ENCODE data around the gene NFIA.

Gene NFIA

GRCh38 chr1:61397495-61397894, 315.1 kb downstream of the NFIA start:
- Histone ChIP-seq H3K4me1 (ENCODE audit: control insufficient read depth in 1 of 2, insufficient read depth in 2 of 2, low read length in 2 of 2) (no peaks in the 10 kb centered on the region), H4K91ac (ENCODE audit: low read depth, low read length) (no peak overlapping the region), H3K36me3 (ENCODE audit: control insufficient read depth in 1 of 2, insufficient read depth in 2 of 2, low read length in 2 of 2) (no peaks in the 10 kb centered on the region), H4K8ac (ENCODE audit: low read depth, low read length) (no peak overlapping the region), H2BK5ac (ENCODE audit: low read depth, low read length, poor library complexity) (no peak overlapping the region), H2AK5ac (ENCODE audit: low read length) (no peak overlapping the region), H3K9me3 (ENCODE audit: insufficient read depth, low read depth, low read length) (no peaks in the 10 kb centered on the region), H3K23ac (ENCODE audit: low read length) (no peak overlapping the region), H3K9ac (ENCODE audit: low read length) (no peak overlapping the region), H3K18ac (ENCODE audit: low read length) (no peak overlapping the region), H3K4ac (ENCODE audit: low read depth, low read length) (no peak overlapping the region), H3K79me2 (ENCODE audit: control insufficient read depth, insufficient read depth, low read length, poor library complexity) (no peaks in the 10 kb centered on the region), H3K14ac (ENCODE audit: low read length) (no peak overlapping the region), H4K12ac (ENCODE audit: low read depth, low read length) (no peak overlapping the region), H2AFZ (ENCODE audit: insufficient read depth, low read length, poor library complexity) (no peak overlapping the region), H2BK120ac (ENCODE audit: insufficient read depth, low read length, poor library complexity) (no peak overlapping the region), H3K79me1 (ENCODE audit: low read length) (no peaks in the 10 kb centered on the region), H3K27ac (ENCODE audit: low read depth, low read length) (no peak overlapping the region), H3K27me3 (ENCODE audit: insufficient read depth, low read length) (no peaks in the 10 kb centered on the region), H3K4me3 (ENCODE audit: low read depth, low read length) (no peak overlapping the region), H2BK12ac (ENCODE audit: low read length) (no peak overlapping the region), H3K4me2 (ENCODE audit: low read length) (no peak overlapping the region)
- no CpG with 5 or more reads among the region's 6 CpGs for WGBS (ENCODE audit: extremely low coverage, insufficient coverage, insufficient read length)
- no peak for DNase-seq

GRCh38 chr1:61397935-61398334, 315.6 kb downstream of the NFIA start:
- H3K79me1 ChIP-seq (ENCODE audit: low read length): no peaks in the 10 kb centered on the region
- H3K27ac ChIP-seq (ENCODE audit: low read depth, low read length): no peak overlapping the region
- no peaks in the 10 kb centered on the region for H3K4me1 ChIP-seq (ENCODE audit: control insufficient read depth in 1 of 2, insufficient read depth in 2 of 2, low read length in 2 of 2)
- H4K8ac ChIP-seq (ENCODE audit: low read depth, low read length): no peak overlapping the region
- H3K9me3 ChIP-seq (ENCODE audit: insufficient read depth, low read depth, low read length): no peaks in the 10 kb centered on the region
- H2AK5ac ChIP-seq (ENCODE audit: low read length): no peak overlapping the region
- no peak overlapping the region for H2BK12ac ChIP-seq (ENCODE audit: low read length)
- H2BK120ac ChIP-seq (ENCODE audit: insufficient read depth, low read length, poor library complexity): no peak overlapping the region
- no peak overlapping the region for H4K12ac ChIP-seq (ENCODE audit: low read depth, low read length)
- no peak overlapping the region for H3K14ac ChIP-seq (ENCODE audit: low read length)
- H2BK5ac ChIP-seq (ENCODE audit: low read depth, low read length, poor library complexity): no peak overlapping the region
- H3K9ac ChIP-seq (ENCODE audit: low read length): no peak overlapping the region
- H3K4ac ChIP-seq (ENCODE audit: low read depth, low read length): no peak overlapping the region
- no peaks in the 10 kb centered on the region for H3K79me2 ChIP-seq (ENCODE audit: control insufficient read depth, insufficient read depth, low read length, poor library complexity)
- no peaks in the 10 kb centered on the region for H3K27me3 ChIP-seq (ENCODE audit: insufficient read depth, low read length)
- WGBS (ENCODE audit: extremely low coverage, insufficient coverage, insufficient read length): no CpG with 5 or more reads among the region's 3 CpGs
- no peak for DNase-seq
- H4K91ac ChIP-seq (ENCODE audit: low read depth, low read length): no peak overlapping the region
- H3K18ac ChIP-seq (ENCODE audit: low read length): no peak overlapping the region
- H3K4me3 ChIP-seq (ENCODE audit: low read depth, low read length): no peak overlapping the region
- no peak overlapping the region for H3K23ac ChIP-seq (ENCODE audit: low read length)
- H3K36me3 ChIP-seq (ENCODE audit: control insufficient read depth in 1 of 2, insufficient read depth in 2 of 2, low read length in 2 of 2): no peaks in the 10 kb centered on the region
- no peak overlapping the region for H2AFZ ChIP-seq (ENCODE audit: insufficient read depth, low read length, poor library complexity)
- H3K4me2 ChIP-seq (ENCODE audit: low read length): no peak overlapping the region

- Histone ChIP-seq H2AK5ac (ENCODE audit: low read length) (no peak overlapping the region), H3K27ac (ENCODE audit: low read depth, low read length) (no peak overlapping the region), H4K91ac (ENCODE audit: low read depth, low read length) (no peak overlapping the region), H3K36me3 (ENCODE audit: control insufficient read depth in 1 of 2, insufficient read depth in 2 of 2, low read length in 2 of 2) (no peaks in the 10 kb centered on the region), H3K14ac (ENCODE audit: low read length) (no peak overlapping the region), H3K4ac (ENCODE audit: low read depth, low read length) (no peak overlapping the region), H2BK5ac (ENCODE audit: low read depth, low read length, poor library complexity) (no peak overlapping the region), H2AFZ (ENCODE audit: insufficient read depth, low read length, poor library complexity) (no peak overlapping the region), H3K79me2 (ENCODE audit: control insufficient read depth, insufficient read depth, low read length, poor library complexity) (no peaks in the 10 kb centered on the region), H3K79me1 (ENCODE audit: low read length) (no peaks in the 10 kb centered on the region), H3K4me2 (ENCODE audit: low read length) (no peak overlapping the region), H2BK120ac (ENCODE audit: insufficient read depth, low read length, poor library complexity) (no peak overlapping the region), H3K27me3 (ENCODE audit: insufficient read depth, low read length) (no peaks in the 10 kb centered on the region), H3K4me1 (ENCODE audit: control insufficient read depth in 1 of 2, insufficient read depth in 2 of 2, low read length in 2 of 2) (no peaks in the 10 kb centered on the region), H3K18ac (ENCODE audit: low read length) (no peak overlapping the region), H3K9me3 (ENCODE audit: insufficient read depth, low read depth, low read length) (no peaks in the 10 kb centered on the region), H3K4me3 (ENCODE audit: low read depth, low read length) (no peak overlapping the region), H2BK12ac (ENCODE audit: low read length) (no peak overlapping the region), H4K12ac (ENCODE audit: low read depth, low read length) (no peak overlapping the region), H3K9ac (ENCODE audit: low read length) (no peak overlapping the region), H3K23ac (ENCODE audit: low read length) (no peak overlapping the region), H4K8ac (ENCODE audit: low read depth, low read length) (no peak overlapping the region)
- DNase-seq: no peak
- no CpG with 5 or more reads among the region's 3 CpGs for WGBS (ENCODE audit: extremely low coverage, insufficient coverage, insufficient read length)
Measured at GRCh38 chr1:61399199-61399598, 316.8 kb downstream of the NFIA start.

- no peak overlapping the region for H3K9ac ChIP-seq (ENCODE audit: low read length)
- H2AK5ac ChIP-seq (ENCODE audit: low read length): no peak overlapping the region
- no peak overlapping the region for H3K4ac ChIP-seq (ENCODE audit: low read depth, low read length)
- H3K79me2 ChIP-seq (ENCODE audit: control insufficient read depth, insufficient read depth, low read length, poor library complexity): no peaks in the 10 kb centered on the region
- no peaks in the 10 kb centered on the region for H3K9me3 ChIP-seq (ENCODE audit: insufficient read depth, low read depth, low read length)
- no peaks in the 10 kb centered on the region for H3K36me3 ChIP-seq (ENCODE audit: control insufficient read depth in 1 of 2, insufficient read depth in 2 of 2, low read length in 2 of 2)
- no peaks in the 10 kb centered on the region for H3K27me3 ChIP-seq (ENCODE audit: insufficient read depth, low read length)
- H2BK5ac ChIP-seq (ENCODE audit: low read depth, low read length, poor library complexity): no peak overlapping the region
- no peak overlapping the region for H3K23ac ChIP-seq (ENCODE audit: low read length)
- no peak overlapping the region for H3K27ac ChIP-seq (ENCODE audit: low read depth, low read length)
- H3K4me1 ChIP-seq (ENCODE audit: control insufficient read depth in 1 of 2, insufficient read depth in 2 of 2, low read length in 2 of 2): no peaks in the 10 kb centered on the region
- H3K18ac ChIP-seq (ENCODE audit: low read length): no peak overlapping the region
- H4K91ac ChIP-seq (ENCODE audit: low read depth, low read length): no peak overlapping the region
- H4K8ac ChIP-seq (ENCODE audit: low read depth, low read length): no peak overlapping the region
- H4K12ac ChIP-seq (ENCODE audit: low read depth, low read length): no peak overlapping the region
- no peak for DNase-seq
- WGBS (ENCODE audit: extremely low coverage, insufficient coverage, insufficient read length): no CpG with 5 or more reads among the region's 5 CpGs
- H3K79me1 ChIP-seq (ENCODE audit: low read length): no peaks in the 10 kb centered on the region
- H3K14ac ChIP-seq (ENCODE audit: low read length): no peak overlapping the region
- H2BK12ac ChIP-seq (ENCODE audit: low read length): no peak overlapping the region
- no peak overlapping the region for H3K4me3 ChIP-seq (ENCODE audit: low read depth, low read length)
- H2BK120ac ChIP-seq (ENCODE audit: insufficient read depth, low read length, poor library complexity): no peak overlapping the region
- H3K4me2 ChIP-seq (ENCODE audit: low read length): no peak overlapping the region
- no peak overlapping the region for H2AFZ ChIP-seq (ENCODE audit: insufficient read depth, low read length, poor library complexity)
Measured at GRCh38 chr1:61400131-61400770, 317.9 kb downstream of the NFIA start.

All from trophoblast cell (in vitro differentiated cells and primary cell).